H54 (cell line): ENCODE results near the gene DEUP1.
"Not testable (repeated sequence)": the region's sequence is repeated elsewhere in the genome, so short reads cannot be mapped to it uniquely, and the experiment has no call there.

Experiments used
- DNase-seq: peaks from one replicate; pipeline ENCODE4 v3.0.0; 2011; ENCODE audit warnings: low spot score, mixed read lengths; ENCODE audit not compliant: insufficient read length
- FAIRE-seq: peaks from 3 replicates; lab custom pipeline; 2011; peaks lifted over from hg19 to GRCh38; lab: Jason Lieb, UNC
- POLR2A ChIP-seq: IDR thresholded peaks from 2 replicates; pipeline ENCODE4 v1.6.1; 2011; ENCODE audit warnings: low read depth, mild to moderate bottlenecking, low read length

The DEUP1 gene

GRCh38 chr11:93330446-93330984, at the start of gene DEUP1:
TSS of gene DEUP1 (plus strand) at chr11:93330742. CDS start at chr11:93332260, 1,518 bp downstream.
- FAIRE-seq (no peak), DNase-seq (no peak)
- TF ChIP-seq POLR2A, result no peak

DNA sequence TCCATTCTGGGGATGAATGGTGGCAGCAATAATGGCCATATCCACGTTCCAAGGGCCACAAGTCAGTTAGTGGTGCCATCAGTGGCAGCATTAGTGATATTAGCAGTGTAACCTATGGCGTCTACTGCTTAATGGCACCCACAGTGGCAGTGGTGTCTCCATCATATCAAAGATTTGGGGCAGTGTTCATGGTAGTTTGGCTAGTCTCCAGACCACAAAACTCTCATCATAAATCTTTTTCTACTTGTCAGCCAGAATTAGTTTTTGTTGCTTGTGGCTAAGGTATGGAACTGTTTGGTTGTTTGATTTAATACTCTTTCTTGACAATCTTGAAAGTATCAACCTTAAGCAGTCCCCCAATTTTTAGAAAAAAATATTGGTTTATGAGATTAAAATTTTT, 45.1 kb upstream of the DEUP1 start:
- FAIRE-seq (no peak), DNase-seq (no peak)
- TF ChIP-seq POLR2A, result no peak

DNA sequence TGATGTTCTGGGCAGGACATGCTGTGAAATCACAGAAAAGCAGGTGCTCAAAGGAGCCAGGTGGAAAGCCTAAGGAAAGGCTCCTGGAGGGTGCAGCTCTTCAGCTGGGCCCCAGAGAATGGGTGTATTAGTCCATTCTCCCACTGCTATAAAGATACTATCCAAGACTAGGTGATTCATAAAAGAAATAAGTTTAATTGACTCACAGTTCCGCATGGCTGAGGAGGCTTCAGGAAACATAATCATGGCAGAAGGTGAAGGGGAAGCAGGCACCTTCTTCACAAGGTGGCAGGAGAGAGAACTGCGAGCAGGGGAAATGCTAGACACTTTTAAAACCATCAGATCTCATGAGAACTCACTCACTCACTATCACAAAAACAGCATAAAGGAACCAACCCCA, 43.1 kb upstream of the DEUP1 start:
- no peak for TF ChIP-seq POLR2A
- DNase-seq (no peak), FAIRE-seq (no peak)

DNA sequence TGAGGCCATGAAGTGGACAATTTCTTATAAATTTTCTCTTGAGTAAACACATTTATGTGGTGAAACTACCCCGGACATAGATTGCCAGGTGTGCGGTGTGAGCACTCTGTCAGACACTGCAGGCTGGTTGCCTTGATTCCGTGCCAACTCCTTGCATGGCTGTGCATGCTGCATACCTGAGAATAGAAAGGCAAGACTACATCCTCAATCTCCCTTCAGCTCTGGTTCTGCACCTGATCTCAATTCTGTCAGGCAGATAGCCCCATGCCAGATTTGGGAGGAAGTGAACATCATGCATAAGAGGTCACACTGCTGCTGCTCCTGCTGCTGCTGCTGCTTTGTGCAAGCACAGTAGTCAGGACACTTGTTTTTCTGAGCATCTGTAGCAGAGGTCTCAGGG, 42.5 kb upstream of the DEUP1 start:
- TF ChIP-seq POLR2A, result no peak
- FAIRE-seq, result no peak
- no peak for DNase-seq

DNA sequence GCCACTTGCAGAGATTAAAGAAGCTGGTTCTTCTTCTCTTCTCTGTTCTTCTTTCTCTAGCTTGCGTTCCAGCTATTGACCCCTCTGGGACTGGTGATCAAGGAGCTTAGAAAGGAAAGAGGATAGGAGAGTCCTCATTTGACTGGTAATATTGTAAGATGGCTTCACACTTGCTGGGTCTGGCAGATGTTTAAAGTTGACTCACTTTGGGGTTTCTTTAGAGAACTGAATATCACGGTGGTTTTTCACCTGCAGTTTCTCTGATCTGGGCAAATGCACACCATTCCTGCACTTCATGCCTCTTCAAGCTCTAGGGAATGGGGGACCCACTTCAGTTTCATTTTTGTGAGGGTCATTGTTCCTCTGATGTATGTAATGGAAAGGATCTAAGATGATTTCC, 41.8 kb upstream of the DEUP1 start:
- FAIRE-seq (no peak), DNase-seq (no peak)
- no peak for TF ChIP-seq POLR2A

- FAIRE-seq, result no peak
- no peak for TF ChIP-seq POLR2A
- DNase-seq, result no peak
These were observed 40.6 kb upstream of the DEUP1 start for GRCh38 chr11:93289782-93290463.

GRCh38 chr11:93291110-93291509, 39.4 kb upstream of the DEUP1 start:
- DNase-seq, result no peak
- TF ChIP-seq POLR2A, result no peak
- FAIRE-seq, result no peak

GRCh38 chr11:93291898-93292297, 38.6 kb upstream of the DEUP1 start:
- DNase-seq (no peak), FAIRE-seq (no peak)
- TF ChIP-seq POLR2A, result no peak

DNA sequence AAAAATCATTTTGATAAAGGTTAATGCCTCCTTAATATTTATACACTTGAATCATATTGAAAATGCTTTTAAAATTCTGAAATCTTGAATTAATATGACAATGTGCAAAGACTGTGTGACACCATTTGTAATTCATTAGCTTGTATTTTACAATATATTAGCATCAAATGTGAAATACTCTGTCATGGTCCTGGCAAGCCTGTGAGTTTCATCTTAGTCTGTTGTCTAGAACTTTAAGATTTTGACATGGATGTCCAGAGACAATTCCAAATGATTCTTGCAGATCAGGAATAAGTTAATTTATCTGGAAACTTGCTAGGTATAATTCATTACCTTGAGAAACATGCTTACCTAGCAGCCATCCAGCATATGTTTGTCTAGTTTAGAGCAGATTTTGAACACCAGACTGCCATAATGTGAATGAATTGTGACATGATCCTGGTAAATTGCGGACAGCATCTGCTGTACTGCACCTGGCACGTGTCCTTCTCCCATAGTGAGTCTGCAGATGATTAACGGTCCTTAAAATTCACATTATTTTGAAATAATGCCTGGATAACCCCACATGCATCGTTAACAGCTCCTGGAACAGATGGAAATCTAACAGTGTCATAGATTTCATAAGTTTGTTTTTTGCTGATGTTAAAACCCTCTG, 34.5 kb upstream of the DEUP1 start:
- no peak for DNase-seq
- TF ChIP-seq POLR2A, result no peak

DNA sequence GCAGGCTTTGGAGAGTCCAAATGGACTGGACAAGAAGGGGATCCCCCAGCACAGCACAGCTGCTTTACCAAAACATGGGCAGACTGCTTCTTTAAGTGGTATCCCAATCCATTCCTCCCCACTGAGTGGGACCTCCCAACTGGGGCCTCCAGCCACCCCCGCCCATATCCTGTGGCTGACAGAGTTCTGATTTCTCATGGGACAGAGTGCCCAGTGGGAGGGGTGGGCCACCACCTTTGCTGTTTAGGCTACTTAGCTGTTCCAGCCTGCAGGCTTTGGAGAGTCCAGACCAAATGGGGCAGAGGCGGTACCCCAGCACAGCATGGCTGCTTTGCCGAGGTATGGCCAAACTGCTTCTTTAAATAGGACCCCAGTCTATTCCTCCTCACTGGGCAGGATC, 26.9 kb upstream of the DEUP1 start:
- FAIRE-seq (no peak), DNase-seq (no peak)
- TF ChIP-seq POLR2A, result no peak

More for the DNA sequence above, 34.5 kb upstream of the DEUP1 start:
- FAIRE-seq, result no peak

DNA sequence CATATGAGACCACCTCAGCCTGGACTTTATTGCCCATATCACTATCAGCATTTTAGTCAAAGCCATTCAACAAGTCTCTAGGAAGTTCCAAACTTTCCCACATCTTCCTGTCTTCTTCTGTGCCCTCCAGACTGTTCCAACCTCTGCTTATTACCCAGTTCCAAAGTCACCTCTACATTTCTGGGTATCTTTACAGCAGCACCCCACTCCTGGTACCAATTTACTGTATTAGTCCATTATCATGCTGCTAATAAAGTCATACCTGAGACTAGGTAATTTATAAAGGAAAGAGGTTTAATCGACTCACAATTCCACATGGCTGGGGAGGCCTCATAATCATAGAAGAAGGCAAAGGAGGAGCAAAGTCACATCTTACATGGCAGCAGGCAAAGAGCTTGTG, 16.1 kb upstream of the DEUP1 start:
- FAIRE-seq, result not testable (repeated sequence)

GRCh38 chr11:93319224-93319839, 11.2 kb upstream of the DEUP1 start:
- DNase-seq (no peak), FAIRE-seq (no peak)
- no peak for TF ChIP-seq POLR2A

More for the DNA sequence above, 16.1 kb upstream of the DEUP1 start:
- not testable (repeated sequence) for DNase-seq

DNA sequence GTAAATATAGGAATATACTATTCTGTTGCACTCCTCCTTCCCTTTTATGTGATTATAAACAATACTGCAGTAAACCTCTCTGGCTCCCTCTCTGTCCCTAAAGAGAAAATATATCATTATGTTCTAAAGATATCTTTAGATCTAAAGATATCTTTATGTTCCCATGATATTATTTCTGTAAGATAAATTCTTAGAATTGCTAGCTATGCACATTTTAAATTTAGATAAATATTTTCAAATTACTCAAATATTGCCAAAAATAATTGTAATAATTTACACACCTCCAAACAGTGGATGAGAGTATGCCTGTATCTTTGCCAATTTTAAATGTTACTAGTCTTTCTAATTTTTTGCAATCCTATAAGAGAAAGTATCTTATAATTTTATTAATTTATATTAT, 10.3 kb upstream of the DEUP1 start:
- DNase-seq (no peak), FAIRE-seq (no peak)
- TF ChIP-seq POLR2A, result no peak

DNA sequence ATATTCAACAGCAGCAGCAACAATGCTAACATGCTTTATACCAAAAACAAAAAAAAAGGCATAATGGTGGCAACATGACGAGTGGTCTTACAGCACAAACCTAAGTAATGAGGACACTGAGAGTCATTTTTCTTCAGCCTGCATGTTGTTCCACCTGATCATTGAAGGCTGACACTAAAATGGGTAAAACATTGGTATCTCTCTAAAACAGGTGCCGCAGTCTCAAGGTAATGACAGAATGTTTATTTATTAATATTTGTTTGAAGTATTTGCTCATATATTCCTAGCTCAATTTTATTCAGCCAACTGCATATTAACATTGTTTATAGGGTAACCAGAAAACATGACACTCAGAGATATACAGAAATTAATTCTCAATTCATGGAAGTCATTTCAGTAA, 8.3 kb upstream of the DEUP1 start:
- DNase-seq (no peak), FAIRE-seq (no peak)
- TF ChIP-seq POLR2A, result no peak
